ENCODE results near the gene LARGE1. TPM values are rescaled to one million over a fixed set of nuclear protein-coding genes. Genes with fewer than 3 reads are reported as not detected.
A peak's percentile ranks its signal among the peaks of the same experiment; 100 is the strongest.

The LARGE1 gene
- total and polyA plus RNA-seq, 9 of the 15 experiments (the other 6 are each of a cell fraction or from before 2014, with no cell fraction given) = 0.01 to 0.66 (median 0.14) TPM; not detected in 2

DNA sequence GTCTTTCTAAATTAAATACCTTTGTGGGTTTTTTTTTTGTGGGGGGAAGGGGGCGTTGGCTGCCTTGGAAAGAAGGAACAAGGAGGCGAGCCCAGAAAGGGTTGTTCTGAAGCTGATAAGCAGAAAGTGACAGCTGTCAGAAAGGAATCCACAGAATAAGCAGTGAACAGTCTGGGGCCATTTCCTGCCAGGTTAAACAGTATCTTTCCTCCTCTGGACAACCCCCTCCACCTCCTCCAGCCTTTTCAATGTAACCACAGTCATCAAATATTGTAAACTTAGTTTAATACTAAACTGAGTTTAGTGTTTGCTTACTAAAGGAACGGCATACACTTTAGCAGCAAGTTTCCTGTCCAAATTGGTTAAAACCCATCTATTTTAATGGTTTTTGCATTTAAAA, 590.9 kb downstream of the LARGE1 start (continued):
- TF ChIP-seq, protein P1, sequence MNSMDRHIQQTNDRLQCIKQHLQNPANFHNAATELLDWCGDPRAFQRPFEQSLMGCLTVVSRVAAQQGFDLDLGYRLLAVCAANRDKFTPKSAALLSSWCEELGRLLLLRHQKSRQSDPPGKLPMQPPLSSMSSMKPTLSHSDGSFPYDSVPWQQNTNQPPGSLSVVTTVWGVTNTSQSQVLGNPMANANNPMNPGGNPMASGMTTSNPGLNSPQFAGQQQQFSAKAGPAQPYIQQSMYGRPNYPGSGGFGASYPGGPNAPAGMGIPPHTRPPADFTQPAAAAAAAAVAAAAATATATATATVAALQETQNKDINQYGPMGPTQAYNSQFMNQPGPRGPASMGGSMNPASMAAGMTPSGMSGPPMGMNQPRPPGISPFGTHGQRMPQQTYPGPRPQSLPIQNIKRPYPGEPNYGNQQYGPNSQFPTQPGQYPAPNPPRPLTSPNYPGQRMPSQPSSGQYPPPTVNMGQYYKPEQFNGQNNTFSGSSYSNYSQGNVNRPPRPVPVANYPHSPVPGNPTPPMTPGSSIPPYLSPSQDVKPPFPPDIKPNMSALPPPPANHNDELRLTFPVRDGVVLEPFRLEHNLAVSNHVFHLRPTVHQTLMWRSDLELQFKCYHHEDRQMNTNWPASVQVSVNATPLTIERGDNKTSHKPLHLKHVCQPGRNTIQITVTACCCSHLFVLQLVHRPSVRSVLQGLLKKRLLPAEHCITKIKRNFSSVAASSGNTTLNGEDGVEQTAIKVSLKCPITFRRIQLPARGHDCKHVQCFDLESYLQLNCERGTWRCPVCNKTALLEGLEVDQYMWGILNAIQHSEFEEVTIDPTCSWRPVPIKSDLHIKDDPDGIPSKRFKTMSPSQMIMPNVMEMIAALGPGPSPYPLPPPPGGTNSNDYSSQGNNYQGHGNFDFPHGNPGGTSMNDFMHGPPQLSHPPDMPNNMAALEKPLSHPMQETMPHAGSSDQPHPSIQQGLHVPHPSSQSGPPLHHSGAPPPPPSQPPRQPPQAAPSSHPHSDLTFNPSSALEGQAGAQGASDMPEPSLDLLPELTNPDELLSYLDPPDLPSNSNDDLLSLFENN (IDR thresholded peaks at IDR 0.05; ENCODE audit: low read depth in 2 of 2, low read length in 2 of 2) = no peak
- TF ChIP-seq ZNF263 (CRISPR knock-in tag; IDR thresholded peaks at IDR 0.05; ENCODE audit: borderline replicate concordance) (no peak), MCM5 (IDR thresholded peaks at IDR 0.05; ENCODE audit: low read depth) (no peak), ZBTB8A (IDR thresholded peaks at IDR 0.05; ENCODE audit: partially characterized antibody) (no peak)
- TF ChIP-seq, protein P2, sequence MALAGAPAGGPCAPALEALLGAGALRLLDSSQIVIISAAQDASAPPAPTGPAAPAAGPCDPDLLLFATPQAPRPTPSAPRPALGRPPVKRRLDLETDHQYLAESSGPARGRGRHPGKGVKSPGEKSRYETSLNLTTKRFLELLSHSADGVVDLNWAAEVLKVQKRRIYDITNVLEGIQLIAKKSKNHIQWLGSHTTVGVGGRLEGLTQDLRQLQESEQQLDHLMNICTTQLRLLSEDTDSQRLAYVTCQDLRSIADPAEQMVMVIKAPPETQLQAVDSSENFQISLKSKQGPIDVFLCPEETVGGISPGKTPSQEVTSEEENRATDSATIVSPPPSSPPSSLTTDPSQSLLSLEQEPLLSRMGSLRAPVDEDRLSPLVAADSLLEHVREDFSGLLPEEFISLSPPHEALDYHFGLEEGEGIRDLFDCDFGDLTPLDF (CRISPR knock-in tag; IDR thresholded peaks at IDR 0.05) = no peak

DNA sequence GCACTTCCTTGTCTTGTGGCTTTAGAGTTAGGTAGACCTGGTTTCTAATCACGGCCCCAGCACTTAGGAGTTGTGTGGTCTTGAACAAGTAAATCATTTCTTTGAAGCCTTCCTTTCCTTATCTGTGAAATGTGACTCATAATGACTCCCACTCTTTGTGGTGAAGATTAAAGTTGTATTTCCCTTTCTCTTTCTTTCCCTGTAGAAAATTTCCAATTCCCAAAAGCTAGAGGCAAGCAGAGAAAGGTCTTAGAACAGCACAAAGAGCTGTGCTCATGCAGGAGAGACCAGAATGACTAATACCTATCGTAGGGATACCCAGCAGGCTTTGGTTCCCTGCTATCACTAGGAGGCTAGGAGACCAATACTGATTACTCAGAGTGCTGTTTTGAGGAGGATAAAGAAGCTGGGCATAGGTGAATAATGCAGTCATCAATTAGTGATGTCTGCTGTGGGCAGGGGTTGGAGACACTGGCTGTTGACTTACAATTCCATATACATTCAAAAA, 591.4 kb downstream of the LARGE1 start:
- Histone ChIP-seq H3K36me3 (ENCODE audit: control insufficient read depth, insufficient read depth, low read length) (no peaks in the 10 kb centered on the region), H3K27me3 (ENCODE audit: control insufficient read depth in 2 of 2, insufficient read depth in 2 of 2, low read length in 2 of 2) (no peaks in the 10 kb centered on the region), H3K4me2 (ENCODE audit: insufficient read depth, low read length) (no peak overlapping the region), H3K79me2 (ENCODE audit: control insufficient read depth, insufficient read depth, low read length) (no peaks in the 10 kb centered on the region), H3K4me1 (replicated peaks in 1 of 2; ENCODE audit: control insufficient read depth in 2 of 2, insufficient read depth in 2 of 2, low read length in 2 of 2) (no peaks in the 10 kb centered on the region), H3K9me3 (replicated peaks; ENCODE audit: control insufficient read depth, insufficient read depth, low read depth, low read length) (no peaks in the 10 kb centered on the region), H2AFZ (ENCODE audit: low read depth, low read length) (no peak overlapping the region), H3K9me1 (ENCODE audit: control insufficient read depth, insufficient read depth, low read length) (no peaks in the 10 kb centered on the region), H3K27ac (ENCODE audit: extremely low read depth, low read depth, low read length) (no peak overlapping the region), H3K9ac (ENCODE audit: insufficient read depth in 1 of 2, low read depth in 2 of 2, low read length in 2 of 2) (no peak overlapping the region), H4K20me1 (replicated peaks; ENCODE audit: control insufficient read depth, insufficient read depth, low read length) (no peaks in the 10 kb centered on the region), H3K4me3 (no peak overlapping the region)
- no TSS peak for BruUV-seq (replicated peaks)
- 0% methylated on average over 2 of the region's 2 CpGs for WGBS (ENCODE audit: insufficient coverage, low coverage, missing lambda C conversion rate)
- in situ Hi-C loops (cut with MboI) = no loop called here
- intact Hi-C loops (cut with micrococcal nuclease) = no loop called here
- DNase-seq (ENCODE audit: extremely low read depth in 1 of 4, low spot score in 3 of 4) (no peak), ATAC-seq (no peak), FAIRE-seq (no peak)
- ChIA-PET POLR2A (no interaction called here), CTCF (ENCODE audit: low intra/inter-chr PET ratio) (interaction anchor here (0.7 kb wide), 1 partner anchor 1695 kb away, joined by 3 read pairs; no protein-coding TSS in a partner anchor)
- TF ChIP-seq YBX1 (IDR thresholded peaks at IDR 0.05) (no peak), NRF1 (conservative IDR thresholded peaks at IDR 0.05 in 1 of 2, IDR thresholded peaks at IDR 0.05 in 1 of 2) (no peak), CC2D1A (IDR thresholded peaks at IDR 0.05) (no peak), KDM1A (IDR thresholded peaks at IDR 0.05) (0 out of 4 replicates have a peak, but pooled peaks of 1 of the 2 experiments have one; percentile 16), DDX20 (tag; IDR thresholded peaks at IDR 0.05; ENCODE audit: low read depth) (no peak), TBL1XR1 (IDR thresholded peaks at IDR 0.05; ENCODE audit: low read length in 2 of 2) (no peak)
- TF ChIP-seq, protein P3, sequence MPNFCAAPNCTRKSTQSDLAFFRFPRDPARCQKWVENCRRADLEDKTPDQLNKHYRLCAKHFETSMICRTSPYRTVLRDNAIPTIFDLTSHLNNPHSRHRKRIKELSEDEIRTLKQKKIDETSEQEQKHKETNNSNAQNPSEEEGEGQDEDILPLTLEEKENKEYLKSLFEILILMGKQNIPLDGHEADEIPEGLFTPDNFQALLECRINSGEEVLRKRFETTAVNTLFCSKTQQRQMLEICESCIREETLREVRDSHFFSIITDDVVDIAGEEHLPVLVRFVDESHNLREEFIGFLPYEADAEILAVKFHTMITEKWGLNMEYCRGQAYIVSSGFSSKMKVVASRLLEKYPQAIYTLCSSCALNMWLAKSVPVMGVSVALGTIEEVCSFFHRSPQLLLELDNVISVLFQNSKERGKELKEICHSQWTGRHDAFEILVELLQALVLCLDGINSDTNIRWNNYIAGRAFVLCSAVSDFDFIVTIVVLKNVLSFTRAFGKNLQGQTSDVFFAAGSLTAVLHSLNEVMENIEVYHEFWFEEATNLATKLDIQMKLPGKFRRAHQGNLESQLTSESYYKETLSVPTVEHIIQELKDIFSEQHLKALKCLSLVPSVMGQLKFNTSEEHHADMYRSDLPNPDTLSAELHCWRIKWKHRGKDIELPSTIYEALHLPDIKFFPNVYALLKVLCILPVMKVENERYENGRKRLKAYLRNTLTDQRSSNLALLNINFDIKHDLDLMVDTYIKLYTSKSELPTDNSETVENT (CRISPR knock-in tag; IDR thresholded peaks at IDR 0.05) = no peak
- TF ChIP-seq, protein P4, sequence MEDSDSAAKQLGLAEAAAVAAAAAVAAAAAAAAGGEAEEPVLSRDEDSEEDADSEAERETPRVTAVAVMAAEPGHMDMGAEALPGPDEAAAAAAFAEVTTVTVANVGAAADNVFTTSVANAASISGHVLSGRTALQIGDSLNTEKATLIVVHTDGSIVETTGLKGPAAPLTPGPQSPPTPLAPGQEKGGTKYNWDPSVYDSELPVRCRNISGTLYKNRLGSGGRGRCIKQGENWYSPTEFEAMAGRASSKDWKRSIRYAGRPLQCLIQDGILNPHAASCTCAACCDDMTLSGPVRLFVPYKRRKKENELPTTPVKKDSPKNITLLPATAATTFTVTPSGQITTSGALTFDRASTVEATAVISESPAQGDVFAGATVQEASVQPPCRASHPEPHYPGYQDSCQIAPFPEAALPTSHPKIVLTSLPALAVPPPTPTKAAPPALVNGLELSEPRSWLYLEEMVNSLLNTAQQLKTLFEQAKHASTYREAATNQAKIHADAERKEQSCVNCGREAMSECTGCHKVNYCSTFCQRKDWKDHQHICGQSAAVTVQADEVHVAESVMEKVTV (CRISPR knock-in tag; IDR thresholded peaks at IDR 0.05) = no peak

All from K562 (cell line).